GM21515 (cell line): ENCODE results near the gene RGS17.

Source experiments
- ATAC-seq: cut with Tn5 transposase; IDR thresholded peaks from one replicate; pipeline ENCODE4 v1.9.1; 2021; ENCODE audit not compliant: unreplicated experiment

RGS17 gene

GRCh38 chr6:153085239-153085638, 45.8 kb downstream of the RGS17 start:
- ATAC-seq: no peak

GRCh38 chr6:153084393-153084792, 46.7 kb downstream of the RGS17 start:
- ATAC-seq: no peak

DNA sequence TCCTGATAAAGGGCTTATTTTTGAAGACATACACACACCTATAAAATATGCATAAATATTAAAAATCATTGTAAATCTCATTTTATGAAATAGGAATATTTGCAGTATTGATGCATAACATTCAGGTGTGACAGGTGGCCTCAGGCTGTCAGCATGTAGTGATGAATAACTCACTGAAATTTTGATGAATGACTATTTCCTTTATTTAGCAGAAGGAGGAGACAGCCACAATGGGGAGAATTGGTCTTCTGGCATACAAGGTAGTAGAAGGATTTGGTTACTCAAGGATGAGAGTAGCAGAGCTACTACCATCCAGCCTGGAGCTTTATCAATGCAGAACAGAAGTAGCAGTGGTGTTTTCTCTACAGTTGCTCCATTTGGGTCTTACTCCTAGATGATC, 47.2 kb downstream of the RGS17 start:
- no peak for ATAC-seq

GRCh38 chr6:153081914-153082313, 49.2 kb downstream of the RGS17 start:
- ATAC-seq: no peak

GRCh38 chr6:153076431-153076830, 54.7 kb downstream of the RGS17 start:
- no peak for ATAC-seq

DNA sequence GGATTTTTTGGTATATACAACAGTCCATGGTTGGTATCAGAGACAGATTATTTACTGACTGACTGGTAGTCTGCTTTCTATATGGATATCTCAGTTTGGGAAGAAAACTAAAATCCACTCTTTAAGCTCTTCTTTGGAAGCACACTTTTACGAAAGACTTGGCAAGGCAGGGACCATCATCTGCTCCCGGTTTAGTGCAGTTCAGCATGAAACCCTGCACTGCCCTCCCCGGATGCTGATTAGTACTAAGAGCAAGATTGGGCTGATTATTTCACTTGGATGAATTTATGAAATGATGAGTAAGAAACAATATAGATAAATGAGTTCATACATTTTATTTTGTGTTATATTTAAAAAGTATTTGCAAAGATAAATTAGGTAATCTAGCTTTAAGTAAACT, 56.3 kb downstream of the RGS17 start:
- no peak for ATAC-seq

GRCh38 chr6:153073841-153074240, 57.2 kb downstream of the RGS17 start:
- ATAC-seq: no peak

DNA sequence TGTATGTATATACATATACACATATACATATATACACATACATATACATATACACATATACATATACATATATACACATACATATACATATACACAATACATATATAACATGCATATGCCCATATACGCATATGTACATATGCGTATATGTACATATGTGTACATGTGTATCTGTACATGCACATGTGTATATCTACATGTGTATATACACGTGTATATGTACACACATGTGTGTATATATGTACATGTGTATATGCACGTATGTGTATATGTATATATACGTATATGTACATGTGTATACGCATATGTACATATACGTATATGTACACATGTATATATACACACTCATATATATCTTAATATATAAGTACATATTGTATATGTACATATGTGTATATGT, 60.3 kb downstream of the RGS17 start:
- ATAC-seq: no peak

DNA sequence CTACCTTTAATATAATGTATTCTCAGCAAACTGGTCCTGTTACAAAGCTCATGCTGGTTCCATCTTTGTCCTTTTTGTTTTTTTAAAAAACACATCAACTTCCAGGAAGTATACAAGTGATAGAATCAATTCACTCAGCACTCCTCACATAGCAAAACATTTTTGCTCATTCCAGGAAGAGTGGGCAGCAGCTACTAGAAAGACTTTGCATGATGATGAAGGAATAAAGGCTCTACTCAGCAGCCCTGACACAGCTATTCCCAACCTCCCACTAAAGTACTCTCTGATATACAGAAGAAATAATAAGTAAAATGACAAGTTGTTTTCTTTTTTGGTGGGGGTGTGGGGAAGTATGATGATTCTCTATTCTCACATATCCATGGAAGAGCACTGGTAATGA, 61.2 kb downstream of the RGS17 start:
- no peak for ATAC-seq

DNA sequence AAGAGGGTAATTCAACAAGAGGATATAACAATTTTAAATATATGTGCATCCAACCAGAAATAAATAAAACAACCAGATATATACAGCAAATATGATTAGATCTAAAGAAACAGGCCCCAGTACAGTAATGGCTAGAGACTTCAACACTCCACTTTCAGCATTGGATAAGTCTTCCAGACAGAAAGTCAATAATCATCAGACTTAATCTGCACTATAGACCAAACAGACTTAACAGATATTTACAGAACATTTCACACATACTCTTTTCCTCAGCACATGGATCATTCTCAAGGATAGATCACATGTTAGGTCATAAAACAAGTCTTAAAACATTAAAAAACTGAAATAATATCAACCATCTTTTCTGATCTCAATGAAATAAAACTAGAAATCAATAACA, 65.9 kb downstream of the RGS17 start:
- no peak for ATAC-seq

- ATAC-seq: no peak
Observed at GRCh38 chr6:153063936-153064335, 67.1 kb downstream of the RGS17 start.

- no peak for ATAC-seq
Observed at GRCh38 chr6:153062516-153062915, 68.6 kb downstream of the RGS17 start.

DNA sequence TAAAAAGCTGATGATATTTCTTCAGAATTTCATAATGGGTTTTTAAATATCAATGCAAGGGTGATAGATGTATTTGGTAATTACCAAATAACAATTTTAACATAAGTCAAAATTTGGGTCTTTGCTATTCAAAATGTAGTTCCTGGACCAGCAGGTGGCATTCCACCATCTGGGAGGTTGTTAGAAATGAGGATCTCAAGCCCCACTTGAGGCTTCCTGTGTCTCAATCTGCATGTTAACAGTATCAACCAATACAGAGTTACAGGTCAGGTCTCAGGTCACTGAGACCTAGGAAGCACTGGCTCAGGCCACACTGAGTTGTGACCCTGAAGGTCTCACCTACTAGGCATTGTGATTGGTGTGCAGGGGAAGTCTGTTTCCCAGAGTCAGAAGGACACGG, 71.3 kb downstream of the RGS17 start:
- no peak for ATAC-seq

DNA sequence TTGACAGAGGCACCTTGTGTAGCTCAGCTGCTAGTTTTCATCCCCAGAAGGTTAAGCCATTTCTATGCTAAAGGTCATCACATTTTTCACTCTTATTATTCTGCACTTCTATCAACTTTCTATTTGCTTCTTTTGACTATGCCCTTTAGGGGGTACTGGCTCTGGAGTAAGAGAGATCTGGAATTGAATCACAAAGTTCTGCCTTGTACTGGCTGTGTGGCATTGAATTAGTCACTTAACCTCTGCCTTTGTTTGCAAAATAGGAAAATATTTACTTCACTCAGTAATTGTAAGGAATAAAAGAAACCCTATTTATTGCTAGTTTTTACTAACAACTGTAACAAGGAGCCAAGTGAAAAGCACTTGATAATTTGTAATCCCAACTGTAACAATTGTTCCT, 71.8 kb downstream of the RGS17 start:
- ATAC-seq: no peak

- no peak for ATAC-seq
Observed at GRCh38 chr6:153058909-153059308, 72.2 kb downstream of the RGS17 start.

DNA sequence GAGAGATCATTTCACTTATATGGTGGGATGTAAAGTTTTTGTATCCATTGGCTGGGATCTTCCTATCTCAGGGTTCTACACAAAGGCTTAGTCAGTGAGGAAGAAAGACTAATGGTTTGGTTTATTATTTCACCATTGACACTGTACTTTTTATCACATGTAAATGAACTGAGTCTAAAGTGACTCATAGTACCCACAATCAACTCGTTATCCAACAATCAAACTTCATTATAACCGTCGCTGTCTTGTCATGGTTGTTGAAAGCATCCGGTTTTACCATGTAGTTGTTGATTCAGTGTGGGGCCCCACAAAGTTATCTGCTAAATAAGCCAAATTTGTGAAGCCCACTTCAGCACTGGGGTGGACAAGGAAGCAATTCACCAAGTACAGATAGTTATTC, 72.8 kb downstream of the RGS17 start:
- no peak for ATAC-seq

GRCh38 chr6:153056308-153056707, 74.8 kb downstream of the RGS17 start:
- ATAC-seq: no peak

- ATAC-seq: no peak
Observed at GRCh38 chr6:153051801-153052200, 79.3 kb downstream of the RGS17 start.

DNA sequence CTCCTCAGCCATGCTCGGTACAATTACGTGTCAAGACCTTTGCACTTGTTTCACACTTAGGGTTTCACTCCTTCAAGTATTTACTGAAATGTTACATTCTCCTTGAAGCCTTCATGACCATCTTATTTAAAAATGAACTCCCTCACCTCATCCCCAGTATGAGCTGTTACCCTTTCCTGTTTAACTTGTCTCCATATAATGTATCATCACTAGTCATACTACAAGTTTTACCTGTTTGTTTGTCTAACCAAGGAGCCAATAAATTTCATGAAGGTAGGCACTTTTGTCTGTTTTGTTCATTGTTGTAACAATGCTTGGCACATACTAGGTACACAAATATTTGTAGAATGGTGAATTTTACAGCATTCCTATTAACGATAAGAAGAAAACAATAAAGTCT, 82.5 kb downstream of the RGS17 start:
- no peak for ATAC-seq

GRCh38 chr6:153047386-153047785, 83.7 kb downstream of the RGS17 start:
- no peak for ATAC-seq

GRCh38 chr6:153045271-153045670, 85.8 kb downstream of the RGS17 start:
- ATAC-seq: no peak

DNA sequence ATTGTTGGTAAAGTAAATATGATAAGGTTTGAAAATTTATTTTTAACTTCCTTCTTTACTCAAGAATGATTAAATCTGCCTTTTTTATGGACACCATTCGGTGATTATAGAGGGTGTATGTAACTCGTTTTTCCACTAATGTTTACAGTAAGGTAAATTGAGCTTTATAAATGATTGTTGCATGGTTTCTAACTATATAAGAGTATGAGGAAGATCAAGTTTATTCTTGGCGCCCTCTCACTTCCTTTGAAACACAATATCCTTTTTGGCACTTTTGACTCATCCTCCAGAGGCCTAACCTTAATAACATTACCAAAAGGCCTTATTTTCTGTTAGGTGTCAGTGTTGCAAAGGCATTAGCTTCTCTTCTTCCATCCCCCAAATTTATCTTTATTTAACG, 86.8 kb downstream of the RGS17 start:
- ATAC-seq: no peak

DNA sequence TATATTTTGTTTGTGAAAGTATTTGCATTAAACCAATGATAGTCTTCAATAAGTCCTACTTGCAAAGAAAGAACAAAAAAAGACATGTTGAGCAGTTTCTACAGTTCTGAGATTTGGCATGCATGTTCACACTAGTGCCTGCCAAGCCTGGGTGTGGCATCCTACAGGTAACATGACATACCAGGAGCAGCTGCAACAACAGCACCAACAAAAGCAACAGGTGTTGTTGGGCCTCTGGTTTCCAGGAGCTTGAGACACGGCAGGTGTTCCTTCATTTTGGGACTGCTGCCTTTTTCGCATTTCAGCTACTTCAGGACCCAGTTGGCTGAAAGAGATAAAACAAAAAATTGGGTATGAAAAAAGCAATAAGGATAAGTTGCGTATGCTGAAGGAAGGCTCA, 87.4 kb downstream of the RGS17 start:
- ATAC-seq: no peak
